Ecto neural progenitor cell (in vitro differentiated cells): ENCODE data around the gene CITED1.
"Not testable (repeated sequence)": the region's sequence is repeated elsewhere in the genome, so short reads cannot be mapped to it uniquely, and the experiment has no call there.

Source experiments
- DNase-seq: peaks from one replicate; pipeline ENCODE4 v3.0.0-alpha.2; 2018; ENCODE audit warnings: low spot score

The CITED1 gene, protein sequence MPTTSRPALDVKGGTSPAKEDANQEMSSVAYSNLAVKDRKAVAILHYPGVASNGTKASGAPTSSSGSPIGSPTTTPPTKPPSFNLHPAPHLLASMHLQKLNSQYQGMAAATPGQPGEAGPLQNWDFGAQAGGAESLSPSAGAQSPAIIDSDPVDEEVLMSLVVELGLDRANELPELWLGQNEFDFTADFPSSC

DNA sequence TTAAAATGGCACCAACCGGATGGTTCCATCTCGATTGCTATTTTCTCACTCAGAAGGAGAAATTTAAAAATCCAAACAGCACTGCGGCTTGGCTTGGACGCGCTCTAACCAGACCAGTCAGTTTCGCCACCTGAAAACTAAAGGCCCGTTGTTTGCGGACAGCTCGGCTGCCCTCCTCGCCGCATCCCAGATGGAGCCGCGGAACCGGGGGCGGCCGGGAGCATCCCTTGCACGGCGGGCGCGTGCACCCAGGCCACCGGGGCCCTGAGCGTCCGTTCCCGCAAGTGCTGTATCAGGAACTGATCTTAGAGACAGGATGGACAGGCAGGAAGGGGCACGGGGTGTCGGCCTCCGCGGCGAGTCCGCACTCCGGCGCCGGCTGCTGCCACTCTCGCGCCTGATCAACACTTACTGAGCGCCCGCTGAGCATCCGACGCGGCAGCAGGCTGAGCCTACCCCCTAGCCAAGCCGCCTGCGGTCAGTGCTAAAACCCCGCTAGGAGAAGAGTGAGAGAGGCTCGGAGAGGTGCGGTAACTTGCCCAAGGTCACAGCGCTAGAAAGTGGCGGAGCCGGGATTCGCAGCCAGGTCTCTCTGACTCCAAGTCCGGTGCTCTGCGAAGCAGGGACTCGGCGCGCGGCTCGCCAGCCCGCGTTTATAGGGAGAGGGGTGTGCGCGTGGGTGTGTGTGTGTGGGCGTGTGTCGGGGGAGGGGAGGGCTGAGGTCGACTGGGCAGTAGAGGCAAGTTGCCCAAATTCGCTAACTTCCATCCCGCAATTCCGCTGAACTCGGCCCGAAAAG, at the start of gene CITED1:
CITED1 (minus strand) TSS at position 629 of the 799 bp plus-strand sequence. CDS start 3,045 bp downstream, outside the sequence.
- DNase-seq, result peak; percentile 49

DNA sequence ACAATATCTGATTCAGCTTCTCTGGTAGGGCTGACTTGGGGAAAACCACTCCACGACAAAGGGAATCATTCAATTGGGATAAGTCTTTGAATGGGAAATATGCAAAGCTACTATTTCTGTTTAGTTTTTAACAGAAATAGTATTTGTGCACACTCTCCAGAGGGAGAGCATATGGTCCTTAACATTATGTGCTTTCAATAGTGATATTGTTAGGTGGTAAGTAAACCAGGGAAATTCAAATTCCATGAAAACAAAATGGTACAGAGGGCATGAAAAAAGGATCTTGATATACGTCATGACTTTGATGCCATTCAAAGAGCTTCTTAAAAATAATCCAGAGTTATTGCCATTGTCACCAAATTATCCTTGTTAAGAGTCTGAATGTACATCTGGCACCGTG, 47.1 kb upstream of the CITED1 start:
- DNase-seq, result no peak

- no peak for DNase-seq
These were observed 46.1 kb upstream of the CITED1 start for GRCh38 chrX:72351606-72352334.

GRCh38 chrX:72349190-72349589, 43.5 kb upstream of the CITED1 start:
- DNase-seq, result no peak

GRCh38 chrX:72348247-72348979, 42.7 kb upstream of the CITED1 start:
- no peak for DNase-seq

GRCh38 chrX:72347366-72347765, 41.7 kb upstream of the CITED1 start:
- DNase-seq, result no peak

GRCh38 chrX:72346302-72346949, 40.7 kb upstream of the CITED1 start:
- no peak for DNase-seq

GRCh38 chrX:72340626-72341025, 34.9 kb upstream of the CITED1 start:
- DNase-seq, result no peak

DNA sequence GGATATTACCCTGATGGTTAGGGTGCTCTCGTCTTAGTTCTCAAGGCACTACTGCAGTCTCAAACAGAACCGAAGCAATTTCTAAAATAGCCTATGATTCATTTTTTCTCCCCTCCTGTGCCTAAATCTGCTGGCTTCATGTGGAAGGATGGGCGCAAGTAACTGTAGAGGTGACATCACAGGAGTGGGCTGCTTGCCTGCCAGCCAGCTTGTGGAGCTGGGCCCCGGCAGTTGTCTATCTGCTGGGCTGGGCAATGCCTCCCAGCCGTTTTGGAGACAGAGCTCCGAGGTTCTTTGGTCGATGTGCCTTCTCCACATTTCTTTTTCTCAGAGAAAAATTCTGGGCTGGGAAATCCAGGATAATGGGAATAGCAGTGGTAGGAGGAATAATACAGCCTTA, 34.3 kb upstream of the CITED1 start:
- DNase-seq, result no peak

DNA sequence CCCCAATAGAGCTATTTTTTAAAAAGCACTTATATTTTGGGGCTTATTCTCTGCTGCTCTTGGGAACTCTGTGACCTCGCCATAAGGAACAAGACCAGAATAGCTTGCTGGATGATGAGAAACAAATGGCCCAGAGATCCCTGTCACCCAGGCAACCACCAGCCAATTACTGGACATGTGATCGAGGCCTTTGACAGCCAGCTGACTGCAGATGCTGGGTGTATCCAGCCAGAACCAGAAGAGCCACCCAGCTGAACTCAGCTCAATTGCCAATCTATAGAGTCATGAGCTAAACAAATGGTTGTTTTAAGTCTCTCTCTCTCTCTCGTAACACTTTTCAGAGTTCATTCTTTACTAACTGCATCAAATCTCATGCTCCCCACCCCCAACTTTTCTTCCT, 24.4 kb upstream of the CITED1 start:
- DNase-seq, result no peak

GRCh38 chrX:72326605-72327300, 21.0 kb upstream of the CITED1 start:
- DNase-seq, result no peak

DNA sequence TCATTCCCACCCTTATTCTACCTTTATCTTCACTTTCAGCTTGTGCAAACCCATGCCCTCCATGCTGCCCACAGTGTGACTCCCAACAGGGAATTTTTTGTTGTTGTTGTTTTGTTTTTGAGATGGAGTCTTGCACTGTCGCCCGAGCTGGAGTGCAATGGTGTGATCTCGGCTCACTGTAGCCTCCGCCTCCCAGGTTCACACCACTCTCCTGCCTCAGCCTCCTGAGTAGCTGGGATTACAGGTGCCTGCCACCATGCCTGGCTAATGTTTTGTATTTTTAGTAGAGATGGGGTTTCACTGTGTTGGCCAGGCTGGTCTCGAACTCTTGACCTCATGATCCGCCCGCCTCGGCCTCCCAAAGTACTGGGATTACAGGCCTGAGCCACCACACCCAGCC, 13.9 kb upstream of the CITED1 start:
- DNase-seq, result not testable (repeated sequence)

DNA sequence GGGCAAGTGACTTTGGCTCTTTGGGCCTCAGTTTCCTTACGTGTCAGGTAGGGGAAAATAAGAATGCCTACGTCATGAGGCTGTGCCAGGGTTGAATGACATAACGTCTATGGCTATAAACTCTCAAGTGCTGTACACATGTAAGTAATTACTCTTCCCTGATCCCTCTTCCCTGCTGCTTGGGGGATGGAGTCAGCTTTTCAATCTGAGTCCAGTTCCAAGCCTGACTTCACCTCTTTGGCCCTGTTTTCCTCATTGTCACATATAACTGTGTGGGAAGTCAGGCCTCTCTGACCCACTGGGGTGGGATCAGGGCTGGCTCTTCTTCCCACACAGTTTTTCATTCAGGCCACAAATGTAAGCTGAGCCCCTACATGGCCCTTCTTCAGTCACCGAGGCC, 11.4 kb upstream of the CITED1 start:
- DNase-seq, result no peak

- DNase-seq, result no peak
These were observed 10.8 kb upstream of the CITED1 start for GRCh38 chrX:72316408-72317110.

DNA sequence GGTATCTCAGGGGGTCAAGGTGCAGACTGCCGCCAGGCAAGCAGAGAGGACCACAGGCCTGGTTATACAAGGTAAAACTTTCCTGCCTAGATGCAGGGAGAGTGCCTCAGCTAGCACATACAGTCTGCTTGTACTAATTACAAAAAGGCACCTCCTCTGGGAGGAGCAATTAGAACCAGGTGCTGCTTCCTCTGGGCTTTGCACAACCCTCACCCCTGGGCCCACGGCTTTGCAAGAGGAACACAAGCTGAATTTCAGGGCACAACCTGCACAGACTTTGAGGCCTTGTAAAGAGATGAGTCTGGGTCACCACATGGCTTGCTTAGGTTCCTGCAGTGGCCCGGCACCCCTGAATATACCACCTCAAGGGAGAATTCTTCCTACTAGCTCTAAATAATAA, 9.2 kb upstream of the CITED1 start:
- no peak for DNase-seq

- no peak for DNase-seq
These were observed 8.3 kb upstream of the CITED1 start for GRCh38 chrX:72313707-72314641.

DNA sequence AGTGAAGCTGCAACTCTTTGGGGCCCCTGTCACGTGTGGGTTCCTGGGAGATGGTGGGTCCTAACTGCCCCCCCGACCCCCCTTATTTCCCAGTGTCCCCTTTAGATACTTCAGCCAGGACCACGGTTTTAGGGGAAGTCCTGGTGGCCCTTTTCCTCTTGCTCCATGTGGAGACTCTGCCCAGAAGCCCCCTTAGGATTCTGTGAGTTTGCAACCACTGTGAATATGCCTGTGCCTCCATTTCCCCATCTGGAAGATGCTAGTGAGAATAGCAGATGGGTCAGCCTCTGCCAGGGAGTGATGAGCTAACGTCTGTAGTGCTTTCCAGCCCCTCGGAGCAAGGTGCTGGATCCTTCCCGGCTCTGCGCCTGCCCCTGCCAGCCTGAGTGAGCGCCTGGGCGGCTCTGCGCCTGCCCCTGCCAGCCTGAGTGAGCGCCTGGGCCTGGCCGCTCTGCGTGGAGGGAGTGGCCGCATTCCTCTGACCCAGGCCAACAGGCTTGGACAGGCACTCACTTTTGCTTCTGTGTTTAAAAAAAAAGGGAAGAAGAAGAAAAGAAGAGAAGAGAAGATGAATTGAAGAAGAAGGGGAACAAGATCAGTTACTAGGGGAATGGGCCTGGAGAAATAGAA, 6.7 kb upstream of the CITED1 start:
- no peak for DNase-seq

DNA sequence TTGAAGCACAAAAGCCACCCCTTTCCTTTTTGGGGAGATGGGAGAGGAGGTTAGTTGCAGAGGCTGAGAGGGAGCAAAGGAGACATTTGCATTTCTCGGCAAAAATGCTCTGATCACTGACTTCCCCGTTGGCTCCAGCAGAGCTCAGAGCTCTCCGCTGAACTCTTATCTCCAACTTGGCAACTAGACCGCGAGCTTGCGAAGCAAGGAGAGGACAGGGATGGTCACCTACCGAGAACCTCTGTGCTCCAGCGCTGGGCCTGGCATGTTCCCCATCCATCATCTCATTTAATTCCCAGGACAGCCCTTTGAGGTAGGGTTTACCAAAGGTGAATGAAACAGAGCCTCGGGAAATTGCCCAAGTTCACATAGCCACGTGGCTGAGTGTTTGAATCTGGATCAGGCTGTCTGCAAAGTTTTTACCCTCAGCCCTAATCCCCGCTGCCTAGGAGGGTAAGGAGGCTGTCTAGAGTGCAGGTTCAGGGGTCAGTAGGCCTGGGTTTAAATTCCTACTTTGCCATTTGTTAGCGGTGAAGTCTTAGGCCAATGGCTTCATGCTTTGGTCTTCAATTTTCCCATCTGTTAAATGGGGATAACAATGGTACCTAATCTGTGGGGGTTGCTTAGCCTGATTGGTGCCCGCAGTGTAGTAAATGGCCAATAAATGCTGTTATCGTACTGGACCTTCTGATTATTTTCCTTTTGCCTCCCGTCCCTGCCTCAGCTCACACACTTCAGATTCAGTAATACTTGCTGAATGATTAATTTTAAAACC, 3.8 kb upstream of the CITED1 start:
- no peak for DNase-seq
